BLaER1 (cell line): ENCODE measurements around the gene REEP1.
"Not testable (repeated sequence)": the region's sequence is repeated elsewhere in the genome, so short reads cannot be mapped to it uniquely, and the experiment has no call there.

Experiments used
- H3K27ac ChIP-seq: shearing (Covaris generic); formaldehyde crosslinking; 2 replicates; pipeline ENCODE4 v1.8.1; 2022
- H3K27me3 ChIP-seq: shearing (Covaris generic); formaldehyde crosslinking; 2 replicates; pipeline ENCODE4 v1.8.1; 2022
- H3K36me3 ChIP-seq: shearing (Covaris generic); formaldehyde crosslinking; 2 replicates; pipeline ENCODE4 v1.8.1; 2022
- H3K4me1 ChIP-seq: shearing (Covaris generic); formaldehyde crosslinking; 2 replicates; pipeline ENCODE4 v1.8.1; 2022
- H3K4me2 ChIP-seq: shearing (Covaris generic); formaldehyde crosslinking; 2 replicates; pipeline ENCODE4 v1.8.1; 2022
- H3K4me3 ChIP-seq: shearing (Covaris generic); formaldehyde crosslinking; 2 replicates; pipeline ENCODE4 v1.8.1; 2022
- H3K9ac ChIP-seq: shearing (Covaris generic); formaldehyde crosslinking; 2 replicates; pipeline ENCODE4 v1.8.1; 2022
- H3K9me3 ChIP-seq: shearing (Covaris generic); formaldehyde crosslinking; 2 replicates; pipeline ENCODE4 v1.8.1; 2022
- H4K20me1 ChIP-seq: shearing (Covaris generic); formaldehyde crosslinking; 2 replicates; pipeline ENCODE4 v1.8.1; 2022
- Cebpa-rat ChIP-seq: shearing (Covaris generic); IDR thresholded peaks from 2 replicates; pipeline ENCODE4 v1.8.1; 2022

Gene REEP1

GRCh38 chr2:86204458-86204857 is 133.0 kb downstream of the REEP1 start:
- peaks cover 19% of the 10 kb centered on the region; the same call in 1 of the 2 replicates for H4K20me1 ChIP-seq
- no peaks in the 10 kb centered on the region for H3K27me3 ChIP-seq
- H3K27ac ChIP-seq = no peak overlapping the region
- no peak overlapping the region for H3K4me3 ChIP-seq
- H3K9ac ChIP-seq = no peak overlapping the region
- H3K4me2 ChIP-seq = peak overlapping the region; percentile 42
- peaks cover 27% of the 10 kb centered on the region for H3K4me1 ChIP-seq
- no peaks in the 10 kb centered on the region for H3K9me3 ChIP-seq
- no peak for TF ChIP-seq Cebpa-rat
- peaks cover 42% of the 10 kb centered on the region for H3K36me3 ChIP-seq

GRCh38 chr2:86203614-86204013 is 133.8 kb downstream of the REEP1 start:
- Histone ChIP-seq H3K4me3 (no peak overlapping the region), H3K36me3 (peaks cover 34% of the 10 kb centered on the region), H3K4me2 (peak overlapping the region; percentile 48), H3K9me3 (no peaks in the 10 kb centered on the region), H4K20me1 (peaks cover 19% of the 10 kb centered on the region; the same call in 1 of the 2 replicates), H3K9ac (no peak overlapping the region), H3K27me3 (no peaks in the 10 kb centered on the region), H3K4me1 (peaks cover 32% of the 10 kb centered on the region), H3K27ac (no peak overlapping the region)
- TF ChIP-seq Cebpa-rat = no peak

GRCh38 chr2:86202702-86203101 is 134.7 kb downstream of the REEP1 start:
- TF ChIP-seq Cebpa-rat = no peak
- H3K27me3 ChIP-seq = no peaks in the 10 kb centered on the region
- no peaks in the 10 kb centered on the region for H3K9me3 ChIP-seq
- H4K20me1 ChIP-seq = peaks cover 19% of the 10 kb centered on the region; the same call in 1 of the 2 replicates
- no peak overlapping the region for H3K9ac ChIP-seq
- H3K27ac ChIP-seq = no peak overlapping the region
- peaks cover 24% of the 10 kb centered on the region for H3K36me3 ChIP-seq
- no peak overlapping the region for H3K4me3 ChIP-seq
- H3K4me2 ChIP-seq = no peak overlapping the region
- peaks cover 33% of the 10 kb centered on the region for H3K4me1 ChIP-seq

GRCh38 chr2:86202336-86202692 is 135.1 kb downstream of the REEP1 start:
- peaks cover 21% of the 10 kb centered on the region for H3K36me3 ChIP-seq
- no peak overlapping the region for H3K4me2 ChIP-seq
- H3K9ac ChIP-seq = no peak overlapping the region
- no peaks in the 10 kb centered on the region for H3K9me3 ChIP-seq
- H3K4me3 ChIP-seq = no peak overlapping the region
- no peak overlapping the region for H3K27ac ChIP-seq
- peaks cover 19% of the 10 kb centered on the region; the same call in 1 of the 2 replicates for H4K20me1 ChIP-seq
- TF ChIP-seq Cebpa-rat = no peak
- H3K4me1 ChIP-seq = peaks cover 33% of the 10 kb centered on the region
- H3K27me3 ChIP-seq = no peaks in the 10 kb centered on the region

GRCh38 chr2:86201671-86202335 is 135.6 kb downstream of the REEP1 start:
- no peaks in the 10 kb centered on the region for H3K9me3 ChIP-seq
- no peak overlapping the region for H3K9ac ChIP-seq
- H3K27me3 ChIP-seq = no peaks in the 10 kb centered on the region
- peaks cover 19% of the 10 kb centered on the region; the same call in 1 of the 2 replicates for H4K20me1 ChIP-seq
- TF ChIP-seq Cebpa-rat = no peak
- peaks cover 15% of the 10 kb centered on the region for H3K36me3 ChIP-seq
- no peak overlapping the region for H3K4me2 ChIP-seq
- peaks cover 36% of the 10 kb centered on the region for H3K4me1 ChIP-seq
- no peak overlapping the region for H3K27ac ChIP-seq
- no peak overlapping the region for H3K4me3 ChIP-seq

- Histone ChIP-seq H4K20me1 (peaks cover 17% of the 10 kb centered on the region; the same call in 1 of the 2 replicates), H3K9ac (peak overlapping the region; percentile 84), H3K4me2 (peak overlapping the region; percentile 80), H3K4me1 (peaks cover 47% of the 10 kb centered on the region), H3K4me3 (peak overlapping the region; percentile 79)
- not testable (repeated sequence) for H3K27me3 ChIP-seq, H3K36me3 ChIP-seq, H3K27ac ChIP-seq, H3K9me3 ChIP-seq
Observed at GRCh38 chr2:86200564-86200963, 136.9 kb downstream of the REEP1 start.

- no peaks in the 10 kb centered on the region for H3K36me3 ChIP-seq
- H3K4me3 ChIP-seq = peak overlapping the region; percentile 79
- peaks cover 10% of the 10 kb centered on the region; the same call in 1 of the 2 replicates for H4K20me1 ChIP-seq
- no peaks in the 10 kb centered on the region for H3K9me3 ChIP-seq
- H3K9ac ChIP-seq = peak overlapping the region; percentile 84
- peak overlapping the region; percentile 80 for H3K4me2 ChIP-seq
- H3K27me3 ChIP-seq = no peaks in the 10 kb centered on the region
- no peak for TF ChIP-seq Cebpa-rat
- peaks cover 46% of the 10 kb centered on the region for H3K4me1 ChIP-seq
- H3K27ac ChIP-seq = peak overlapping the region; percentile 74
Observed at GRCh38 chr2:86199834-86200177, 137.6 kb downstream of the REEP1 start.

- peaks cover 51% of the 10 kb centered on the region for H3K4me1 ChIP-seq
- H3K9me3 ChIP-seq = no peaks in the 10 kb centered on the region
- H3K4me3 ChIP-seq = peak overlapping the region; percentile 91
- H3K27me3 ChIP-seq = no peaks in the 10 kb centered on the region
- peaks cover 39% of the 10 kb centered on the region for H4K20me1 ChIP-seq
- peak overlapping the region; percentile 94 for H3K4me2 ChIP-seq
- H3K36me3 ChIP-seq = peaks cover 25% of the 10 kb centered on the region
- H3K27ac ChIP-seq = peak overlapping the region; percentile 99
- H3K9ac ChIP-seq = peak overlapping the region; percentile 98
- no peak for TF ChIP-seq Cebpa-rat
Observed at GRCh38 chr2:86195808-86196387, 141.5 kb downstream of the REEP1 start.

- Histone ChIP-seq H3K27me3 (no peaks in the 10 kb centered on the region), H3K9me3 (no peaks in the 10 kb centered on the region), H3K36me3 (peaks cover 32% of the 10 kb centered on the region), H3K4me3 (peak within 1 kb of the TSS; percentile 91), H3K9ac (peak within 1 kb of the TSS; percentile 98), H3K27ac (peak within 1 kb of the TSS; percentile 99), H3K4me2 (peak within 1 kb of the TSS; percentile 94), H3K4me1 (peaks cover 51% of the 10 kb centered on the region), H4K20me1 (peaks cover 46% of the 10 kb centered on the region)
- TF ChIP-seq Cebpa-rat = 0 out of 2 replicates have a peak, but pooled peaks have one; percentile 16
Observed at GRCh38 chr2:86195055-86195807, 142.2 kb downstream of the REEP1 start, which contains the start of gene IMMT. Gene IMMT, minus strand, starts transcription at chr2:86195462. Its CDS starts 80 bp downstream, at chr2:86195382.

GRCh38 chr2:86194751-86195054 is 142.7 kb downstream of the REEP1 start:
- Histone ChIP-seq H3K4me3 (peak overlapping the region; percentile 91), H3K9ac (peak overlapping the region; percentile 98), H4K20me1 (peaks cover 51% of the 10 kb centered on the region), H3K9me3 (no peaks in the 10 kb centered on the region), H3K27ac (peak overlapping the region; percentile 99), H3K36me3 (peaks cover 36% of the 10 kb centered on the region), H3K27me3 (no peaks in the 10 kb centered on the region), H3K4me1 (peaks cover 52% of the 10 kb centered on the region), H3K4me2 (peak overlapping the region; percentile 94)
- no peak for TF ChIP-seq Cebpa-rat
